Islet of Langerhans (tissue), 1 donor: ENCODE results near the gene KIF1A.

Source experiments
- FAIRE-seq: peaks from one replicate; lab custom pipeline; 2011; peaks lifted over from hg19 to GRCh38; lab: Jason Lieb, UNC

Gene KIF1A

DNA sequence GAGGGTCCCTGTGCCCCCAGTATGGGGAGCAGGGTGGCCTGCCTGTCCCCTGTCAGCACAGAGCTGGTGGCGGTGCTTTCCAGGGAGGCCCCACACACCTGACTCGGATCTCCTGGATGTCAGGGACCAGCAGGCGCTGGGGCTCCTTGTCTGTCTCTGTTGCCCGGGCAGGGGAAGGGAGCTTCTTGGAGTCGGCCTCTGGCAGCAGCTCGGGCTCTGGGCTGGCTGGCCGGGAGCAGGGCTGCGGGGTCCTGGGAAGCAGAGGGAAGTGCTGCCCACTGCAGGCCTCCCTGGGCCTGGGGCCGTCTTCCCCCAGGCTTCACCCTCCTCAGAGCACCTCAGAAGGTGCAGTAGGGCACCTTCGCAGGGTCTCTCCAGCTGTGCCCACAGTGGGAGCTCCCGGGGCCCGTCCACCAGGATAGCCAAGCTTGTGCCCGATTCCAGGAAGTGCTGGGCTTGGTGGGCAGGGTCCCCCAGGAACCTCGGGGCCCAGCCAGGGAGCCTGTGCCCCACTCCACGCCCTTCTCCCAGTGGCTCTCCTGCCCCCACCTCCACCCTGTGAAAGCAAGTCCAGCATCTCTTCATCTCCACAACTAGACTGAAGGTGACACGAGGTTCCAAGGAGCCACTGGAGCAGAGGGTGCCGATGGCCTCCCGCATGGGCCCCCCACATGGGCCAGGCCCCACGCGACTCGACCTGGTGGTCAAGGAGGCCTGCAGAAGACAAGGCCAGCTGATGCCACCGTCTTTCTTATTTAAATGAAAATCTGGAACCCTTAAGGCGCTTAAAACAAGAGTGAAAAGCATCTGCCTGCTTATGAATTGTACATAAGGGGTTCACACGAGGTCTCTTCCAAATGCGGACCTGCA, 100.1 kb downstream of the KIF1A start:
- no peak for FAIRE-seq

DNA sequence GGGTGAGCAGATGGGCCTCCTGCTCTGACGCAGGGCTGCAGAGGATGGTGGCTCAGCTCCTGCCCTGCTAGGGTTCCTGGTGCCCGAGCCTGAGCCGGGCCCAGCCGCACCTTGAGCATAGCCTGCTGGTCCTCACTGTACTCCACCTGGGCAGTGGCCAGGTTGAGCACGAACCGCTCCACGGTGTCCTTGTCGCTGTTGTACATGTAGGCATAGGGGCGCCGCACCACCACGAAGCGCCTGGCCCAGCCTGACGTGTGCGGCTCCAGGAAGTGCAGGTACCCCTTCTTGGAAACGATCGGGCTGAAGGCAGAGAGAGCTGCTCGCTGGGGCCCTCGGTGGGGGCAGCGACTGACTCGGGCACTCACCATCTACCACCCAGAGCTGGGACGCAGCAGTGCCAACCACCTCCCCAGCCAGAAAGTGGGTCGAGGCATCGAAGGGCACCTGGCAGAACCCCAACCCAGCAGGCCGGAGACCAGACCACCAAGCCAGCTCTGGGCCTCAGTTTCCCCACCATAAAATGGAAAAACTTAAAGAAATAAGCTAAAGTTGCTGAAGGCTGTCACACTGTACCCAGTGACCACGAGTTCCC, 101.0 kb downstream of the KIF1A start:
- FAIRE-seq, result no peak

DNA sequence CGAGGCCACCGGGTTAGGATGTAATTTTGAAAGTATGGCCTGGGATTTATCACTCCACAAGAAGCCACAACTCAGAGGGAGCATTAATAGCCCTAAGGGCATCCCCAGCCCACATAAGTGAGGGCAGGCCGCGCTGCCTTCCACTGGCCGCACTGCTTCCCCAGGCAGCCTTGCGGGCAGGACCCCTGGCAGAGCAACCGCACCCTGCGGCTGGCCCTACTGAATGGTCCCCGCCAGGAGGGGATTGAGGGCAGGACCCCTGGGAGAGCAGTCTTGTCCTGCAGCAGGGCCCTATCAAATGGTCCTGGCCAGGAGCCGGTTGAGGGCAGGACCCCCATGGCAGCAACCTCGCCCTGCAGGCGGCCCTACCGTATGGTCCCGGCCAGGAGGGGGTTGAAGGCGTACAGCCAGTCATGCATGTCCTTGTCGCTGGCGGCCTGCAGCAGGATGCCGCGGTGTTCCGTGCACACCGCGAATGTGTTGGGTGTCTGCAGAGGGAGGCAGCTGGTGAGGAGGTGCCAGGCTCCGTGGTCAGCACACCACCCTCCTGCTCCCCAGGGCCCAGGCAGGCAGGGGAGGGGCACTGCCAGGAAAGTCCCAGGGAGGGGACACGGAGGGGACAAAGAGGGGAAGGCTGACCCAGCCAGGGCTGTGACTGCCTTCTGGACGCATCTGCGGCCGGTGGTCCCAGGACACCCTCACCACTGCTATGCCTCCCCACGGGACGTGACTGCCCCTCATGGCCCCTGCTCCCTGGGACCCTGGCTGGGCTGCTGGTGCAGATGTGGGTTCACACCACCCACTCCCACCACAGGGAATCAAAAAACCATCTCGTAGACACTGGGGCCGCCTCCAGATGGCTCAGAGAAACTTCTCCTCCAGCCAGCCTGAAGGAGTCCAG, 102.1 kb downstream of the KIF1A start:
- FAIRE-seq, result no peak

DNA sequence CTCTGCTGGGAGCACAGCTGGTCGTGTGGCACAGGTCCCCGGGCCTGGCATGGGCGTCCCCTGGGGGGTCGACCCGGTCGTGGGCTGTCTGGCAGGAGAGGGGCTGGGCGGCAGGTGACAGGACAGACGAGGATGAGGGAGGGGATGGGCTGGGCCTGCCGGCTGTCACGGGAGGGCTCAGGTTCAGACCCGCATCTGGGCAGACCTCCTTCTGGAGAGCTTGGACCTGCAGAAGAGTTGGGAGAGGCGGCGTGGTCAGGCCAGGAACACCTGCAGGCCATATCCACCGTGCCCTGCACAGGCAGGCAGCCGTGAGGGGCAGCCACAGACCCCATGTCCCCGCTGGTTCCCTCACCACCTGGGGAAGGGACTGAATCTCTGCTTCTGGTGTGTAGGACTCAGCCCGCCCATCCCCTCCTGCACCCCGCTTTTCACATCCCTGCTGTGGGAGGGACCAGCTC, 102.8 kb downstream of the KIF1A start:
- FAIRE-seq, result no peak

DNA sequence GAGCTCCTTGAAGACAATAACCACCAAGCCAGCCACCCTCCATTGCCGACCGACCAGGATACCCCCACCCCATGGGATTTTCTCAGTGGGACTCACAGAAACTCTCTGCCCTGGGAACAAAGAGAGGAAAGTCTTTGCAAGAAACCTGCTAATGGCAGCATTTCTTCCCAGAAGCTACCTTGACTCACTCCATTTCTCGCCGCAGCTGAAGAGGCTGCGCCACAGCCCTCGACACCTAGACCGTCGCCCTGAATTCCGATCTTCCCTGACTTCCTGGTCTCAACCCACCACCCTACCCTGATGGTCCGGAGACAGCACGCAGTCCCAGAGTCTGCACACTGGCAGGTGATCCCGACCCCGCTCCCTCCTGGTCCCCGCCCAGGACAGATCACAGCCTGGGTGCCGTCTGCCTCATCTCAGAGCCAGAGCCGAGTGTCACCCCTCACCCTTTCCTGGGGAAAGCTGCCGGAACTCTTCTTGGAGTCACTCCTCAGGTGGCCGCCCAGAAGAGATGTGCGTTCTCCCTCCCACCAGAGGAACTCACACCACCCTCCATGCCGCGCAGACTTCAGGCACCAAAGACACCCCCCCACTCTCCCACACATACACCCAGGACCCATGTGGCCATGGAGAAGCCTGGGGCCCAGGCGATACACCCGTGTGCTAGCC, 103.8 kb downstream of the KIF1A start:
- no peak for FAIRE-seq

DNA sequence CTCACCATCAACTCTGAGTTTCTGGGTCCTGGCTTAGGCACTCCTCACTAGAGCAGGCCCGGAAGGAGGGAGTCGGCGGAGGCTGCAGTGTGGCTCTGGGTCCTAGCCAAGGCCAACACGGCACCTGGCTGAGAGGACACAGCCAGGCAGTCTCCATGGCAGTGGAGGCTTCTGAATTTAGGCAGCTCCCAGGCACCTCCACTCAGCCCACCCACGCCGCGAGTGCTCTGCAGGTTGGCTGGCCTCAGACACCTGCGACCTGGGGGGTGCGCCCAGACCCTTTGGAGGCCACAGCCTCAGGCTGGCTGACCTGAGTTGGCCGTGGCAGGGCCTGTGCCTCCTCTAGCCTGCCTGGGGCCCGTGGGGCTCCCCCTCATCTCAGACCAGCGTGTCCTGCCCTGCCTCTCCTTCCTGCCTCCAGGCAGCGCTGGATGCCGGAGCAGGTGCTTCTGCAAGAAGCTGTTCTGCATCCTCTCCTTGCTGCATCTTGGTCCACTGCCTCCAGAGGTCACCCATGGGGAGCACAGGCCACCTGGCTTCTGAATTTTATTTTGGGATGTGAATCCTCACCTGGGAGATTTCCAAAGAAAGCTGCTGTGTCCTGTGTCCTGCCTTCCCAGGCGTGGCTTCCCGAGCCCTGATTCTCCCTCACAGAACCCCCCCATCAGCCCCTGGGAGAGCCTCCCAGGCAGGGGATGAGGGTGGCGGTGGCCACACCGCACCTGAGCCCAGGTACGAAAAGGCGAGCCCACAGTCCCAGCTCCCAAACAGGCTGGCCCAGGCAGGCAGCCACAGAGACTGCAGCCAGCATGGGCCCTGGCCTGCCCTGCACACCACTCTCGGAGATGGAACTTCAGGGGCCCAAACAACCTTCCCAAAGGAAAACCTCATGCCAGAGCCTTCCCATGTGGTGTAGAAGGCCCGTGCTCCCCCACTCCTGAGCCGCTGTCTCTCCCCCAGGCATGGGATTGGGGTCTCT, 105.0 kb downstream of the KIF1A start:
- no peak for FAIRE-seq

DNA sequence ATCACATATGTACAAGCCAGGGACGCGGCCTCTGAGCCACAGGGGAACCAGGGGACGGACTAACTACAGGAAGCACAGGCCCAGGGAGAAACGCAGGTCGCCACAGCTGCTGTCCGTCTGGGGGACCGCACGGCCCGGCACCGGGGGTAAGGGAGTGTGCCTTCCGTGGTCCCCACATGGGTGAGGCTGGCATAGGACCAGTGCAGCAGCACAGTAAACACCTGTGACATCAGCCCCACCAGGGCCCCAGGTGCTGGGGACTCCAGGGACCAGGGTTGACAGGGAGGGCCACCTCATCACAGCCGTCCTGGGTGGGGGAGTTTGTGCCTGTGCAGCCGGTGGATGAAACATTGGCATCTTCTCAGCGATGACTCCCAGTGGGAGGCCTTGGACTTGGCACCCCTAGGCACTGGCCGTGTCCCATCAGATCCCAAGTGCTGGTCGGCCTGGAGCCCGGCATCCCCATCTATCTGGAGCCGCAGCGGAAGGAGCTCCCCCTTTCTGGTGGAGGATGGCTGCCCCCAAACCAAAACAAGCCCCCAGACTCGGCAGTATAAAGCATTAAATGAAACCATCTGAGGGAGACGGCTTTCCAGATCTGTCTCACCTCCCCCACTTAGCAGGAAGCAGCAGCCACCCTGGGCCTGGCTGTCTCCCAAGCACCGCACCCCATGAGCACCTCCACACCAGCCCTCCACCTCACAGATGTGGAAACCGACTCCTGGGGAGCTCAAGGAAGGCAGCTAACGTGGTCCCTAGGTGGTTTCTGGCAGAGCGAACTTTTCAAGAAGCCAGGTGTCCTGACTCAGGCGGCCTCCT, 105.9 kb downstream of the KIF1A start:
- no peak for FAIRE-seq

DNA sequence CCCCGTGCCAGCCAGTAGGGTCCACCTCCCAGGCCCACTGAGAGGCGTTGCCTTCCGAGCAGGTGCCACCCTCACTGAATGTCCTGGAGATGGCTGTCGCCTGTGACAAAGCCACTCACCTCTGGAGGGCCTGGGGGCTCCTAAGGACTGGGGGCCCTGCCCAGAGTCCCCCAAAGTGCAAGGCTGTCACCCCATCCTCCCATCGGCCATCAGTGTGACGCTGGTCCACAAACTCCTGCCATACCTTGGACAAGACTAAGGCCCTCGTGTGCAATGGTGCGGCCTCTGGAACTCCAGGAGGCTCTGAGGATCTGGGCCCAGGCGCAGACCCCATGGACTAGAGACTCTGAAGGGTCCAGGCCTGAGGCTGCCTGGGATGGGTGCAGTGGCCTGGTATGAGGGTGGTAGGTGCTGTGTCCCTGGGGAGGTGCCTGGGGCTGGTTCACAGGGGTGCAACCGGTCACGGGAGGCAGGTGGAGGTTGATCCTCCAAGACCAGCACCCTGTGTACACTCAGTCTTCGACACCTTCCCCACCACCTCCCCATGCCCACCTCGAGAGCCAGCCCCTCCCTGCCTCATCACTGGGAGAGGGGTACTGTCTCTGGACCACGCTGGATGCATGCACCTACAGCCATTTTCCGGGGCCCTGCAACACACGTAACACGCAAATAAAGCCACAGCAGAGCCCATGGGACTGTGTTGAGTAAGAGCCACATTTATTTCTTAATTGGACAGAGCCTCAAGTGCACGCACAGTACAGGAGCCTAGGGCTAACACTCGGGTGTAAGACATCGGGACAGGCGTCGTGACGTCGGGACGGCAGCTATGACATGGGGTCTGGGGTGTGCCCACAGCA, 106.7 kb downstream of the KIF1A start:
- FAIRE-seq, result no peak

DNA sequence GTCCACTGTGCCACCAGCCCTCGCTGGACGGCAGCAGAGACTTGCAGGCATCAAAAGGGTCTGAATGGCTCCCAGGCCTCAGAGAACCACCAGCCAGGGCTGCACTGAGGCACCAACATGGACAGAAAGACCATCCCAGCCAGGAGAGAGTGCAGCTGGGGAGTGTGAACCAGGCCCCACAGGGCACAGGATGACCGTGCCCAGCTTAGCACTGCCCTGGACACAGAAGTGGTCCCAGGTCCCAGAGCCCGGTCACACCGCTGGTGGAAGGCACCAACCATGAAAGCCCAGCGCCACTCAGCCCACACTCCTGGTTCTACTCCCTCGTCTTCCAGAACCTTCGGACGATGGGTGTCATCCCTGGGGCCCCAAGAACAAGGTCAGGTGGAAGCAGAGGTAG, 107.9 kb downstream of the KIF1A start:
- no peak for FAIRE-seq

DNA sequence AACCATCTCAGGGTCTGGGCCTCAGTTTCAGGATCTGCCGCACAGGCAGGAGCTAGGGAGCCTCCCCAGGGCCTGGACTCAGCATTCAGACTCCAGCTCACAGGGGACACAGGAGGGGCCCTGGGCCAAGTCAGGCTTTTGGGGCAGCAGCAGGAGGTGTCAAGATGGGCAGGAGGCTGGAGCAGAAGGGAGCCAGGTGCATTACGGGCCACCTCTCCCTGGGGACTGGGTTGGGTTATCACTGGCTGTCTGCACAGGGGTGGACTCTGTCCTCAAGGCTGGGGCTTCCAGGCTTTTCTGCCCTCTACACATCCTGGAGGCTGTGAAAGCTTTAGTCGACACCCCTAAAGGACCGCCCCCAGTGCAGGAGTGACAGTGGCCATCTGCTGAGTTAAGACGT, 108.3 kb downstream of the KIF1A start:
- no peak for FAIRE-seq

DNA sequence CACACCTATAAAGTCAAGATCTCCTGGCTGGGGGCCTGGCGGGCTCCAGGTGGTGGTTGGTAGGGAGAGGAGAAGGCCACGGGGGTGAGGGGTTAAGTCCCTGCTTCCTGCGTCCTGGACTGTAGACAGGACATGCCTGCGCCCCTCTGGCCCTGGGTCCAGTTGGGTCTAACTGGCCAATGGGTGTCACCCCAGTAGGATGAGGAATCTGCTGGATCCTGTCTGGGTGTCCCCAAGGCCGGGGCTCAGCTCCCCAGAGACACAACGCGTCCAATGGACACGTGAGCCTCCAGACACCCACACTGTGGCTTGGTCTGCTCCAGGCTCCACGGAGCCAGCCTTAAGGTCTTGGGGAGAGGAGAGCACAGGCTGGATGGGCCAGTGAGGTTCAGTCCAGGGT, 108.7 kb downstream of the KIF1A start:
- no peak for FAIRE-seq

DNA sequence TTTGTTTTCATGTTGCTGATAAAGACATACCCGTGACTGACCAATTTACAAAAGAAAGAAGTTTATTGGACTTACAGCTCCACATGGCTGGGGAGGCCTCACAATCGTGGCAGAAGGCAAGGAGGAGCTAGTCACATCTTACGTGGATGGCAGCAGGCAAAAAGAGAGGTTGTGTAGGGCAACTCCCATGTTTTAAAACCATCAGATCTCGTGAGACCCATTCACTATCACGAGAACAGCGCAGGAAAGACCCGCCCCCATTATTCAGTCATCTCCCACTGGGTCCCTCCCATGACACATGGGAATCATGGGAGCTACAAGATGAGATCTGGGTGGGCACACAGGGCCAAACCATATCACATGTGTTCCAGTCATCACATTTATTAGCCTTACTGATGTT, 111.6 kb downstream of the KIF1A start:
- FAIRE-seq, result no peak

DNA sequence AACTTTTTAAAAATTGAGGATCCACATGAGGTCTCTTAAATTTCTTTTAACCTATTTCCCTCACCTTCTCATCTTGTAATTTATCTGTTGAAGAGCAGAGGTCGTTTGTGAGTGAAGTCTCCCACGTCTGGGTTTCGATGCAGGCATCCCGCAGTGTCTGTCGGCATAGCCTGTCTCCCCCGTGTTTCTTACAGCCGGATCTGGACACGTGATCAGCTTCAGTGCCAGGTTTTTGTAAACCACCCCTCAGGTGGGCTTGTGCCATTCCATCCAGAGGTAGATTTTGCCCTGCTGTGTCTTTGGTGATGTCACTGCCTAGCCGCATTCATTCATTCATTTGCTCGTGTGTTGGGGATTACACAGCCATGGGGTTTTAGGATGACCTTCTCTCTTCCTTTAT, 112.2 kb downstream of the KIF1A start:
- no peak for FAIRE-seq

DNA sequence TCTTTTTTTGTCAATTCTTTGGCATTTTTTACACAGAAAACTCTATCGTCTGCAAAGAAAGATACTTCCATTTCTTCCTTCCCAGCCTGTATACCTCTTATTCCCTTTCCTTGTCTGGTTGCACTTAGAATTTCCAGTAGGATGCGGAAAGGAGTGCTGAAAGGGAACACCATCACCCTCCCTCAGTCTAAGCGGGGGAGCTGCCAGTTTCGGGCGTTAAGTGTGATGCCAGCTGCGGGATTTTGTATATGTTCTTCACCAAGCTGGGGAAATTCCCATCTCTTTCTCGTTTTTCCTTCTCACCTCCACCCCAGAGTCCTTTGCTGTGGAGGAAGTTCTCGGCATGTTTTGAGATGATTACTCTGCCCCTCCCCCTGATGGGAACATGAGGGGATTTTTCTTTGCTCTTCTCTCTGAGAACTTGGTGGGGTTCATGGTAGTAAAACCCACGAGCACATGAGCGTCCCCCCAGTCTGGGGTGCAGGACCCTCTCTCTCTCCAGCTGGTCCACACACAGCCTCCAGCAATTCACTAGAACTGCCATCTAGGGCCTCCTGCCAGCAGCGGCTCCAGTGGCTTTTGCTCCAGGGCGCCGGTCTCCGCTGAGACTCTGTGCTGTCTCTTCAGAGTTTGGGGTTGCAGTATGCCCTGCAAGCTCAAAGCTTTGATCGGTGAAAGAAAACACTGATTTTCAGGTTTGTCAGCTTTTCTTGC, 112.8 kb downstream of the KIF1A start:
- no peak for FAIRE-seq

DNA sequence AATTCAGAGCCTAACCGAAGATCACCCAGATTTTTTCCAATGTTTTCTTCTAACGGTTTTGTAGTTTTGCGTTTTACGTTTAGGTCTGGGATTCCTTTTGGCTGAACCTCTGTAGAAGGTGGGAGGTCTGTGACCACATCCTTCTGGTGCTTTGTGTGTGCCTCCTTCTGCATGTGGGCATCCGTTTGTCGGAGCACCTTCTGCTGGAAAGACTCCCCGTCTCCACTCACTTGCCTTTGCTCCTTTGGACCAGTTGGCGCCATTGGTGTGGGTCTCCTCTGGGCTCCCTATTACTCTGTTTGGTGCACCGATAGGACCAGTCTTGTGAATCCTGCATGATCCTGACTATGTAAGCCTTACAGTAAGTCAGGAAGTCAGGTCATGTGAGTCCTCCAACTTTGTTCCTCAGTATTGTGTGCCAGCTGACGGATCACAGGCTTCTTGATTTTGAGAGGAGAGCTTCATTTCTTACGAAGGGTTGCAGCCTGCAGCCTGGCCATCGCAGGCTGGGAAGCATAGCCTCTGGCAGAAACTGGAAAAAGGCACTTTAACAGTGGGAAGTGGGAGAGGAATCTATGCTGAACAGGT, 114.7 kb downstream of the KIF1A start:
- no peak for FAIRE-seq

DNA sequence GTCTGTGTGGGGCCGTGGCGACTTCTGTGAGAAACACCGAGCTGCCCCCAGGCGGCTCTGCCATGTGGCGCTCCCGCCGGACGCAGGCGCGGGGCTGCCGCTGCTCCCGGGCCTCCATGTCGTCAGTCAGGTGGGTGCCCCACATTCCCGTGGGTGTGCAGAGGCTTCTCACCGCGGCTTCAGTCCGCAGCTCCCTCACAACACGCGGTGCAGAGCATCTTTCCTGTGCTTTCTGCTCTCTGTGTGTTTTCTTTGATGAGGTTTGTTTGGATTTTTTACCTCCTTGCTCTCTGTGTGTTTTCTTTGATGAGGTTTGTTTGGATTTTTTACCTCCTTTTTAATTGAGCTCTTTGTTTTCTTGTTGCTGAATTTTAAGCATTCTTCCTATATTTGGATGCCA, 115.4 kb downstream of the KIF1A start:
- no peak for FAIRE-seq

DNA sequence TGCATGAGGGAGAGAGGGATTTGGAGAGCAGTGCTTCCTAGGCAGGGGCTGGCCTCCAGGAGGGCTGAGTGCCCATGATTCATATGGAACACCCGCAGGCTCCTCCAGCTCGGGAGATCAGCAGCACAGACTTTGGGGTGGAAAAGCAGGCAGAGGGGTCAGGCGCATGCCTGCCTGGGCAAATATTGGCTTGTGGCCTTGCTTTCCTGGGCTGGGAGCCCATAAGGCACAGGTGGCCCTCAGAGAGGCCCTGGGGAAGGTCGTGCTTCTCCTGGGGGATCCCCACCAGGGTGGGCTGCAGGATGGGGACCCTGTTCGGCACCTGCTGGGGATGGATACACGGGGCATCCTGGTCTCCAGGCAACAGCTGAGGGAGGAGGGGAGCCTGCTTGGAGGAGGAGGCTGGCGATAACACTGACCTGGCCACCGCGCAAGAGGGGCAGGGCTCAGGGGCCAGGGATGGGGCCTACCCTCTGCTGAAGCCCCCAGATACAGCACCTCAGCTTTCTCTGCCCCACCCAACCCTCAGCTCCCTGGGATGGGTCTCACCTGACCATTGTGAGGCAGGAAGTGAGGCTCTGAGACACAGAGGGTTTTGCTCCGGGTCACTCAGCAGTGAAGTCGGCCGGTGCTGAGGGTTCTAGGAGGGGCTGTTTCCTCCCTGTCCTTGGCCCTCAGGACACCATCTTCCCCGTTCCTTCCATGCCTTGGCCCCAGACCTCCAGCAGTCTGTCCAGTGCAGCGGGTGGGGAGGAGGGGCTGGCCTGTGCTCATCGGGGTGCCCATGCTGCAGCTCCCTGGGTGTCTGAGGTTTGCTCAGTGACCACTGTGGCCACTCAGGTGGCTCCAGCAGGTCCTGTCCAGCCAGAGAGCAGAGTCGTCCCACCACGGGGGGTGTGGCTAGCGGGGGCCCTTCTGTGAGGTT, 116.3 kb downstream of the KIF1A start:
- FAIRE-seq, result no peak
